Cardiac atrium fibroblast (primary cell): ENCODE results near the gene GNPNAT1. TPM values are rescaled to one million over a fixed set of nuclear protein-coding genes. Genes with fewer than 3 reads are reported as not detected.

Experiments
- total RNA-seq: library from RNA; depleted of rRNA; stranded (reverse); fragments of >200 nt; gene quantifications from 2 replicates; pipeline ENCODE4 v1.2.3, GENCODE V29; 2015

GNPNAT1 gene
- 20.2 and 28.0 TPM in 2 replicates for total RNA-seq

GRCh38 chr14:52791223-52792096, at the start of gene GNPNAT1:
Gene GNPNAT1, minus strand, starts transcription at chr14:52791607. Its CDS starts 6,957 bp downstream, at chr14:52784650.

GRCh38 chr14:52729925-52730708, 61.3 kb downstream of the GNPNAT1 start, which contains the start of gene STYX:
Gene STYX, plus strand, starts transcription at chr14:52730166. Its CDS starts 309 bp downstream, at chr14:52730475.

Other genes starting within 250 kb of the GNPNAT1 start
- 5.8 and 7.9 TPM in 2 replicates for gene TXNDC16, start 239.1 kb downstream of the GNPNAT1 start, total RNA-seq
- 0.18 and 0.49 TPM in 2 replicates for gene GPR137C, start 238.8 kb downstream of the GNPNAT1 start, total RNA-seq
- 122 and 123 TPM in 2 replicates for gene ERO1A, start 96.0 kb downstream of the GNPNAT1 start, total RNA-seq
- gene PSMC6, start 84.4 kb downstream of the GNPNAT1 start, total RNA-seq: 50.4 and 68.7 TPM in 2 replicates
- gene STYX, start 61.4 kb downstream of the GNPNAT1 start, total RNA-seq: 16.1 and 18.0 TPM in 2 replicates
- 164 and 195 TPM in 2 replicates for gene FERMT2, start 159.4 kb upstream of the GNPNAT1 start, total RNA-seq